GM12878 (cell line): ENCODE data around the gene GZMM.

Experiments used
- CTCF ChIP-seq, 3 experiments: IDR thresholded peaks in 2 of 3; conservative IDR thresholded peaks in 1 of 3; 2 replicates each; pipeline ENCODE4 v1.5.1; 2011; ENCODE audit warnings: low read depth in 3 of 3, low read length in 3 of 3, mild to moderate bottlenecking in 3 of 3, control low read depth in 2 of 3, moderate library complexity in 2 of 3, inconsistent platforms in 1 of 3, mixed read lengths in 1 of 3; ENCODE audit not compliant: control insufficient read depth in 2 of 3, insufficient read depth in 1 of 3; ENCODE audit errors: extremely low read depth in 1 of 3
- EGR1 ChIP-seq, 2 experiments: IDR thresholded peaks; 1 replicate in 1 of 2; 2 replicates in 1 of 2; pipeline ENCODE4 v1.6.1; 2011 to 2012; ENCODE audit warnings: low read depth in 2 of 2, low read length in 2 of 2, borderline replicate concordance in 1 of 2, mild to moderate bottlenecking in 1 of 2, moderate library complexity in 1 of 2
- EP300 ChIP-seq, 2 experiments: fragments of 150-350 bp in 1 of 2; IDR thresholded peaks; 2 replicates each; pipeline ENCODE4 v1.6.1; 2011 to 2012; ENCODE audit warnings: low read depth in 2 of 2, low read length in 2 of 2, borderline replicate concordance in 1 of 2, improper control_type of control experiment in 1 of 2, inconsistent platforms in 1 of 2; ENCODE audit not compliant: control insufficient read depth in 1 of 2
- EZH2 ChIP-seq: IDR thresholded peaks from 2 replicates; pipeline ENCODE4 v1.6.1; 2012; ENCODE audit warnings: low read depth, mild to moderate bottlenecking, control low read depth, inconsistent platforms, low read length, borderline replicate concordance; ENCODE audit not compliant: control insufficient read depth
- NRF1 ChIP-seq: conservative IDR thresholded peaks from 2 replicates; pipeline ENCODE4 v1.6.1; 2011; ENCODE audit warnings: mild to moderate bottlenecking, low read depth, low read length, improper control_type of control experiment
- SIN3A ChIP-seq: IDR thresholded peaks from 2 replicates; pipeline ENCODE4 v1.6.1; 2012; ENCODE audit warnings: low read depth, low read length, improper control_type of control experiment
- TF ChIP-seq, protein P1 (sequence below): fragments of 450-650 bp; formaldehyde crosslinking; IDR thresholded peaks from 2 replicates; pipeline ENCODE4 v1.4.0; 2022; ENCODE audit warnings: mild to moderate bottlenecking, moderate library complexity

DNA sequence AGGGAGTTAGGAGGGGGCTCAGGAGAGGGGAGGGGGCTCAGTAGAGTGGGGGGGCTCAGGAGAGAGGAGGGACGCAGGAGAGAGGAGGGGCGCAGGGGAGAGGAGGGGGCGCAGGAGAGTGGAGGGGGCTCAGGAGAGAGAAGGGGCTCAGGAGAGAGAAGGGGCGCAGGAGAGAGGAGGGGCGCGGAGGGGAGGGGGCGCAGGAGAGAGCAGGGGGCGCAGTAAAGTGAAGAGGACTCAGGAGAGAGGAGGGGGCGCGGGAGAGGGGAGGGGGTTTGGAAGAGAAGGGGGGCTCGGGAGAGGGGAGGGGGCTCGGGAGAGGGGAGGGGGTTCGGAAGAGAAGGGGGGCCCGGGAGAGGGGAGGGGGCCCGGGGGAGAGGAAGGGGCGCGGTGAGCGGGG, 46.9 kb upstream of the GZMM start:
- TF ChIP-seq EGR1 (IDR thresholded peaks at IDR 0.05; ENCODE audit: borderline replicate concordance in 1 of 2, low read depth in 2 of 2, low read length in 2 of 2) (no peak), CTCF (IDR thresholded peaks at IDR 0.05 in 2 of 3, conservative IDR thresholded peaks at IDR 0.05 in 1 of 3; ENCODE audit: control insufficient read depth in 2 of 3, extremely low read depth in 1 of 3, insufficient read depth in 1 of 3, low read depth in 3 of 3, low read length in 3 of 3) (no peak), EP300 (IDR thresholded peaks at IDR 0.05; ENCODE audit: borderline replicate concordance in 1 of 2, control insufficient read depth in 1 of 2, low read depth in 2 of 2, low read length in 2 of 2) (no peak), EZH2 (no peak), SIN3A (no peak), NRF1 (no peak)
- TF ChIP-seq, protein P1, sequence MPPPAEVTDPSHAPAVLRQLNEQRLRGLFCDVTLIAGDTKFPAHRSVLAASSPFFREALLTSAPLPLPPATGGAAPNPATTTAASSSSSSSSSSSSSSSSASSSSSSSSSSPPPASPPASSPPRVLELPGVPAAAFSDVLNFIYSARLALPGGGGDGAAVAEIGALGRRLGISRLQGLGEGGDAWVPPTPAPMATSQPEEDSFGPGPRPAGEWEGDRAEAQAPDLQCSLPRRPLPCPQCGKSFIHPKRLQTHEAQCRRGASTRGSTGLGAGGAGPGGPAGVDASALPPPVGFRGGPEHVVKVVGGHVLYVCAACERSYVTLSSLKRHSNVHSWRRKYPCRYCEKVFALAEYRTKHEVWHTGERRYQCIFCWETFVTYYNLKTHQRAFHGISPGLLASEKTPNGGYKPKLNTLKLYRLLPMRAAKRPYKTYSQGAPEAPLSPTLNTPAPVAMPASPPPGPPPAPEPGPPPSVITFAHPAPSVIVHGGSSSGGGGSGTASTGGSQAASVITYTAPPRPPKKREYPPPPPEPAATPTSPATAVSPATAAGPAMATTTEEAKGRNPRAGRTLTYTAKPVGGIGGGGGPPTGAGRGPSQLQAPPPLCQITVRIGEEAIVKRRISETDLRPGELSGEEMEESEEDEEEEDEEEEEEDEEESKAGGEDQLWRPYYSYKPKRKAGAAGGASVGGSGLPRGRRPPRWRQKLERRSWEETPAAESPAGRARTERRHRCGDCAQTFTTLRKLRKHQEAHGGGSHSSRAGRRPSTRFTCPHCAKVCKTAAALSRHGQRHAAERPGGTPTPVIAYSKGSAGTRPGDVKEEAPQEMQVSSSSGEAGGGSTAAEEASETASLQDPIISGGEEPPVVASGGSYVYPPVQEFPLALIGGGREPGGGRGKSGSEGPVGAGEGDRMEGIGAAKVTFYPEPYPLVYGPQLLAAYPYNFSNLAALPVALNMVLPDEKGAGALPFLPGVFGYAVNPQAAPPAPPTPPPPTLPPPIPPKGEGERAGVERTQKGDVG (CRISPR knock-in tag): no peak
